Measurements from ENCODE around the gene SLAIN1. TPM values are rescaled to one million over a fixed set of nuclear protein-coding genes. Genes with fewer than 3 reads are reported as not detected.

Gene SLAIN1
- total RNA-seq, 1 experiment from 2014 or later = not detected

Small RNA genes lying within 50 kb of the gene (small RNA-seq; reads per million reads assigned to genes)
- not detected for gene MIR3665
- not detected for gene SPTLC1P5

Other genes with a start within 250 kb of the SLAIN1 start
- 2.1 and 3.9 TPM in 2 replicates for gene SCEL, start 162.0 kb upstream of the SLAIN1 start, total RNA-seq (2014; rRNA removed; shearing (Covaris generic))
- not detected in 2 replicates for gene EDNRB, start 221.1 kb downstream of the SLAIN1 start, total RNA-seq (2014; rRNA removed; shearing (Covaris generic))

Data from HT-29 (cell line).